CD4-positive, alpha-beta T cell (primary cell): ENCODE results near the gene TSC2. TPM values are rescaled to one million over a fixed set of nuclear protein-coding genes. Genes with fewer than 3 reads are reported as not detected.
"Not testable (repeated sequence)": the region's sequence is repeated elsewhere in the genome, so short reads cannot be mapped to it uniquely, and the experiment has no call there.

Source experiments
- ATAC-seq: fragments of 200-7000 bp; cut with Tn5 transposase; one replicate; pipeline ENCODE4 v1.10.0; 2022; ENCODE audit warnings: mild to moderate bottlenecking; ENCODE audit not compliant: poor library complexity
- CTCF ChIA-PET: fragments of 350-600 bp; sonication (Branson Sonifier 250); formaldehyde crosslinking; loops from one replicate; lab custom pipeline; 2021; ENCODE audit warnings: antibody characterized with exemption, inconsistent platforms; lab: Charles Lee
- POLR2A ChIA-PET: fragments of 350-600 bp; sonication (Branson Sonifier 250); formaldehyde crosslinking; loops from one replicate; lab custom pipeline; 2021; ENCODE audit warnings: antibody characterized with exemption, inconsistent platforms; lab: Charles Lee
- DNase-seq, 14 experiments: peaks; one replicate each; pipeline ENCODE4 v3.0.0-alpha.2; 2013 to 2020; ENCODE audit warnings: mixed read lengths in 2 of 14
- H3K27ac ChIP-seq, 2 donors: one replicate each; pipeline versions ENCODE4 v1.5.1 to v1.7.0; 2013; ENCODE audit warnings: low read length in 2 of 2, low read depth in 1 of 2, mild to moderate bottlenecking in 1 of 2
- H3K27me3 ChIP-seq, 2 experiments: 1 replicate in 1 of 2; 2 replicates in 1 of 2; pipeline versions ENCODE4 v1.6.1 to v1.7.0; 2013; ENCODE audit warnings: low read length in 2 of 2, control low read depth in 1 of 2, mild to moderate bottlenecking in 1 of 2, moderate library complexity in 1 of 2; ENCODE audit not compliant: insufficient read depth in 2 of 2, control insufficient read depth in 1 of 2
- H3K36me3 ChIP-seq: one replicate; pipeline ENCODE4 v1.6.1; 2013; ENCODE audit warnings: low read length, control low read depth; ENCODE audit not compliant: insufficient read depth
- H3K4me1 ChIP-seq: one replicate; pipeline ENCODE4 v1.6.1; 2013; ENCODE audit warnings: low read length, control low read depth; ENCODE audit not compliant: insufficient read depth
- H3K4me3 ChIP-seq: one replicate; pipeline ENCODE4 v1.5.1; 2013; ENCODE audit warnings: mild to moderate bottlenecking, low read length, moderate library complexity
- H3K9me3 ChIP-seq, 2 experiments: 1 replicate in 1 of 2; 2 replicates in 1 of 2; pipeline versions ENCODE4 v1.6.1 to v1.7.0; 2013; ENCODE audit warnings: low read length in 2 of 2, mild to moderate bottlenecking in 2 of 2, control low read depth in 1 of 2, moderate library complexity in 1 of 2; ENCODE audit not compliant: control insufficient read depth in 1 of 2, insufficient read depth in 1 of 2
- H3K27ac Mint-ChIP-seq: one replicate; pipeline ENCODE4 v1.8.0; 2020; ENCODE audit warnings: mixed read lengths
- H3K27me3 Mint-ChIP-seq: one replicate; pipeline ENCODE4 v1.8.0; 2021; ENCODE audit warnings: mixed read lengths
- H3K36me3 Mint-ChIP-seq: one replicate; pipeline ENCODE4 v1.8.0; 2021; ENCODE audit warnings: low read depth, mixed read lengths
- H3K4me1 Mint-ChIP-seq: one replicate; pipeline ENCODE4 v1.8.0; 2021; ENCODE audit warnings: low read depth, mixed read lengths
- H3K4me3 Mint-ChIP-seq: one replicate; pipeline ENCODE4 v1.8.0; 2020; ENCODE audit warnings: mild to moderate bottlenecking, mixed read lengths
- H3K9me3 Mint-ChIP-seq: one replicate; pipeline ENCODE4 v1.8.0; 2020; ENCODE audit warnings: mixed read lengths
- CTCF ChIP-seq: fragments of 200-600 bp; IDR thresholded peaks from one replicate; pipeline ENCODE4 v1.8.0; 2022; ENCODE audit warnings: antibody characterized with exemption, mild to moderate bottlenecking
- intact Hi-C, 2 experiments: fragments of 100-400 bp; cut with DNase I in 1 of 2; cut with micrococcal nuclease in 1 of 2; formaldehyde crosslinking; loops; one replicate each; pipeline versions ENCODE4 v1.15.1 to v1.9.0; 2023 to 2025; cut with DNase I, micrococcal nuclease
- total RNA-seq, 174 experiments: library from RNA in 2 of 174; stranded (reverse) in 2 of 174; gene quantifications; one replicate each; pipeline ENCODE4 v1.2.3 and lab custom pipeline; 2021 to 2026

The TSC2 gene
- total RNA-seq, 2 experiments from 2014 or later, result 83.0 to 85.0 TPM

GRCh38 chr16:2096853-2097595 lies 49.2 kb downstream of the TSC2 start:
- H3K4me1 Mint-ChIP-seq, result no peaks in the 10 kb centered on the region
- Histone ChIP-seq H3K36me3 (peaks cover 26% of the 10 kb centered on the region), H3K4me1 (no peaks in the 10 kb centered on the region), H3K4me3 (no peak overlapping the region), H3K27ac (no peak overlapping the region), H3K27me3 (no peaks in the 10 kb centered on the region), H3K9me3 (no peaks in the 10 kb centered on the region)
- no peak overlapping the region for H3K27ac Mint-ChIP-seq
- intact Hi-C loops, result no loop called here
- POLR2A ChIA-PET, result no interaction called here
- DNase-seq, result no peak
- no peak overlapping the region for H3K4me3 Mint-ChIP-seq
- H3K9me3 Mint-ChIP-seq, result no peaks in the 10 kb centered on the region
- CTCF ChIA-PET, result no interaction called here
- H3K36me3 Mint-ChIP-seq, result peaks cover 31% of the 10 kb centered on the region
- ATAC-seq, result no peak
- no peak for TF ChIP-seq CTCF
- no peaks in the 10 kb centered on the region for H3K27me3 Mint-ChIP-seq

DNA sequence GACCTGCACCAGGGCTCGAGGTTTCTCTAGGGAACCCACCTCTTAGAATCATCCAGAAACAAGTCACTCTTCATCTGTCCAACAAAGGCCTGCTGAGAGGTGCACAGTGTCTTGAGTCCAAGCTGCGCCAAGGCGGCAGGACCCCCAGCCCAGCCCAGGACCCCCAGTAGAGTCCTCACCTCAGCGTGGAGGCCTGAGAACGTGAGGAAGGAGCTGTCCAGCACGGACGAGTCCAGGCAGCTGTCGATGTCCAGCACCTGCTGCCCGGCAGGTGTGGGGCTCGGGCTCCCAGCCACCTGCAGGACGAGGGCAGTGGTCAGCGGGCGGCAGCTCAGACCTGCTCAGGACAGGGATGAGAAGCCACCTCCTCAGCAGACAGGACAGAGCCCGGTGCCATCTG lies 49.9 kb downstream of the TSC2 start:
- H3K27ac Mint-ChIP-seq, H3K4me3 ChIP-seq, H3K4me1 Mint-ChIP-seq, intact Hi-C loops, H3K4me1 ChIP-seq, H3K9me3 Mint-ChIP-seq, H3K27ac ChIP-seq, DNase-seq, H3K4me3 Mint-ChIP-seq, ATAC-seq, CTCF ChIA-PET, H3K27me3 Mint-ChIP-seq, POLR2A ChIA-PET, H3K27me3 ChIP-seq, H3K9me3 ChIP-seq: not testable (repeated sequence)
- H3K36me3 Mint-ChIP-seq, result peaks cover 31% of the 10 kb centered on the region
- peaks cover 19% of the 10 kb centered on the region for H3K36me3 ChIP-seq

DNA sequence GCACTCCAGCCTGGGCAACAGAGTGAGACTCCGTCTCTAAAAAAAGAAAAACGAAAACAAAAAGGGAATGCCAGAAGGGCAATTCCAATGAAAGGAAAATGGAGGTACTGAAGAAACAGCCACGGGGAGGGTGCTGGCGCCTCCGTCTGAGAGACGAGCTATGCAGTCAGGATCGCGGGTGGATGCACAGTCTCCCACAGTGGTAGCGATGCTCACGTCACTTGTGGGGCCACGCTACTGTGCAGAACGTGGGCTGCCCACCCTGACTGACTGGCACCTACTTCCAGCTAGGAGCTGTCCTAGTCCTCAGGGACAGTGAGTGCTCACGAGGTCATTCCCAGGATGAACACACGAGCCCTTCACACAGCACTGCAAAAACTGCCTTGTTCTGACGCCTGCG lies 53.8 kb downstream of the TSC2 start:
- H3K27ac ChIP-seq, H3K9me3 ChIP-seq, H3K27me3 Mint-ChIP-seq, POLR2A ChIA-PET, ATAC-seq, H3K4me1 Mint-ChIP-seq, H3K4me3 ChIP-seq, H3K27me3 ChIP-seq, intact Hi-C loops, H3K9me3 Mint-ChIP-seq, H3K27ac Mint-ChIP-seq, H3K4me3 Mint-ChIP-seq, H3K4me1 ChIP-seq, CTCF ChIA-PET, DNase-seq: not testable (repeated sequence)
- peaks cover 12% of the 10 kb centered on the region for H3K36me3 Mint-ChIP-seq
- H3K36me3 ChIP-seq, result peaks cover 21% of the 10 kb centered on the region

DNA sequence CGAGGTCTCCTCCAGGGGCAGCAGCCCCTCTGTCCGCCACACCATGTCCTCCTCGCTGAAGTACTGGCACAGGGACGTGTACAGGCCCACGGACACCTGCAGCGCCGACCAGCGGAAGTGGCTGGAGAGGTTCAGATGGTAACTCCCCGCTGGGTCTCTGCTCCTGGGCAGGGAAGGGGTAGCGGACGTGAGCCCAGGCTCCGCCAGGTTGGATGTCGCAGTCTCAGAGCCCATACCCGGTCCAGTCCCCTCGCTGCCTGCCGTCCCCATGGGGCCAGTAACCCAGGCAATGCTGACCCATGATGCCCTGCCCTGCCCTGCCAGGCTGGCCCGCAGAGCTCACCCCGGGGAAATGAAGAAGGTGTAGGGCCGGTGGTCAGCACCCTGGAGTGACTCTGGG lies 54.7 kb downstream of the TSC2 start:
- peaks cover 16% of the 10 kb centered on the region for H3K36me3 ChIP-seq
- DNase-seq (no peak), ATAC-seq (no peak)
- ChIA-PET CTCF (no interaction called here), POLR2A (no interaction called here)
- H3K27me3 Mint-ChIP-seq, result no peaks in the 10 kb centered on the region
- H3K9me3 Mint-ChIP-seq, result no peaks in the 10 kb centered on the region
- peaks cover 8% of the 10 kb centered on the region for H3K36me3 Mint-ChIP-seq
- no peak overlapping the region for H3K4me3 Mint-ChIP-seq
- H3K27ac Mint-ChIP-seq, result no peak overlapping the region
- no peaks in the 10 kb centered on the region for H3K4me1 ChIP-seq
- H3K27me3 ChIP-seq, result no peaks in the 10 kb centered on the region
- H3K9me3 ChIP-seq, result no peaks in the 10 kb centered on the region
- intact Hi-C loops, result no loop called here
- no peaks in the 10 kb centered on the region for H3K4me1 Mint-ChIP-seq
- no peak overlapping the region for H3K4me3 ChIP-seq
- H3K27ac ChIP-seq, result no peak overlapping the region
- TF ChIP-seq CTCF, result no peak

GRCh38 chr16:2104464-2104863 lies 56.7 kb downstream of the TSC2 start:
- H3K27me3 ChIP-seq, H3K27ac ChIP-seq, H3K9me3 Mint-ChIP-seq, DNase-seq, CTCF ChIA-PET, H3K4me3 ChIP-seq, POLR2A ChIA-PET, H3K4me1 ChIP-seq, H3K27me3 Mint-ChIP-seq, ATAC-seq, intact Hi-C loops, H3K27ac Mint-ChIP-seq, H3K9me3 ChIP-seq, H3K4me1 Mint-ChIP-seq, H3K4me3 Mint-ChIP-seq: not testable (repeated sequence)
- H3K36me3 Mint-ChIP-seq, result peaks cover 11% of the 10 kb centered on the region
- peaks cover 11% of the 10 kb centered on the region for H3K36me3 ChIP-seq

DNA sequence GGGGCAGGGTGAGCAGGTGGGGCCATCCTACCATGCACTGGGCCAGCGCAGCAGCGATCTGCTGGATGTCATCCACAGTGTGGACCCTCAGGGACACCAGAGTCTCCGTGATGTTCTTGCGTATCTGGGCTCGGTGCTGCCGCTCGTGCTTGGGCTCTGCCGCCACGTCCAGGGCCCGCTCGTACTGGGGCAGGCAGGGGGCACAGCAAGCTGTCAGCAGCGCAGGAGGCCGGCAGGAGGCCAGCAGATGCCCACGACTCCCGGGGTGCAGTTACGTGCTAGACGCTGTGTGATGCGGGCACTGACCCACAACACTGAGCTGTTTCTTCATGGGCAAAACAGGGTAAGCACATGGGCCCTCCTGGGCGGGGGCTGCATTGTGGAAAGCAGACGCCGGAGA lies 57.5 kb downstream of the TSC2 start:
- H3K27me3 Mint-ChIP-seq, CTCF ChIA-PET, H3K9me3 Mint-ChIP-seq, H3K4me1 Mint-ChIP-seq, DNase-seq, POLR2A ChIA-PET, intact Hi-C loops, H3K4me3 ChIP-seq, H3K27ac Mint-ChIP-seq, H3K27me3 ChIP-seq, H3K27ac ChIP-seq, H3K4me3 Mint-ChIP-seq, ATAC-seq, H3K4me1 ChIP-seq, H3K9me3 ChIP-seq: not testable (repeated sequence)
- peaks cover 11% of the 10 kb centered on the region for H3K36me3 Mint-ChIP-seq
- peaks cover 11% of the 10 kb centered on the region for H3K36me3 ChIP-seq
